Measurements from ENCODE around the gene DOK6.

The DOK6 gene

GRCh38 chr18:69784815-69785214, 384.1 kb downstream of the DOK6 start:
- no peak for TF ChIP-seq POLR2AphosphoS5 (IDR thresholded peaks at IDR 0.05; ENCODE audit: borderline replicate concordance, low read depth, low read length)
- H3K9me3 ChIP-seq (ENCODE audit: low read depth, low read length): no peaks in the 10 kb centered on the region
- no peak for DNase-seq (ENCODE audit: low read depth, low spot score)
- no peak overlapping the region for H3K27ac ChIP-seq
- H3K4me3 ChIP-seq: no peak overlapping the region
- H3K36me3 ChIP-seq (ENCODE audit: insufficient read depth, low read length): no peaks in the 10 kb centered on the region
- H3K9ac ChIP-seq (ENCODE audit: insufficient read length): no peak overlapping the region

- Histone ChIP-seq H3K27ac (no peak overlapping the region), H3K4me3 (no peak overlapping the region), H3K36me3 (ENCODE audit: insufficient read depth, low read length) (no peaks in the 10 kb centered on the region), H3K9me3 (ENCODE audit: low read depth, low read length) (no peaks in the 10 kb centered on the region), H3K9ac (ENCODE audit: insufficient read length) (no peak overlapping the region)
- no peak for DNase-seq (ENCODE audit: low read depth, low spot score)
- TF ChIP-seq EZH2 (IDR thresholded peaks at IDR 0.05): no peak
- TF ChIP-seq POLR2AphosphoS5 (IDR thresholded peaks at IDR 0.05; ENCODE audit: borderline replicate concordance, low read depth, low read length): no peak
- no peak for TF ChIP-seq FOXP2 (optimal IDR thresholded peaks at IDR 0.05; ENCODE audit: control extremely low read depth, extremely low read length, insufficient read depth)
Observed at GRCh38 chr18:69785466-69785865, 384.8 kb downstream of the DOK6 start.

GRCh38 chr18:69786427-69786826, 385.7 kb downstream of the DOK6 start:
- Histone ChIP-seq H3K36me3 (ENCODE audit: insufficient read depth, low read length) (no peaks in the 10 kb centered on the region), H3K9ac (ENCODE audit: insufficient read length) (no peak overlapping the region), H3K4me3 (no peak overlapping the region), H3K9me3 (ENCODE audit: low read depth, low read length) (no peaks in the 10 kb centered on the region), H3K27ac (no peak overlapping the region)
- TF ChIP-seq FOXP2 (optimal IDR thresholded peaks at IDR 0.05; ENCODE audit: control extremely low read depth, extremely low read length, insufficient read depth): no peak
- no peak for TF ChIP-seq EZH2 (IDR thresholded peaks at IDR 0.05)
- no peak for TF ChIP-seq POLR2AphosphoS5 (IDR thresholded peaks at IDR 0.05; ENCODE audit: borderline replicate concordance, low read depth, low read length)
- no peak for DNase-seq (ENCODE audit: low read depth, low spot score)

GRCh38 chr18:69787825-69788547, 387.3 kb downstream of the DOK6 start:
- no peak overlapping the region for H3K27ac ChIP-seq
- no peaks in the 10 kb centered on the region for H3K9me3 ChIP-seq (ENCODE audit: low read depth, low read length)
- H3K9ac ChIP-seq (ENCODE audit: insufficient read length): no peak overlapping the region
- H3K36me3 ChIP-seq (ENCODE audit: insufficient read depth, low read length): no peaks in the 10 kb centered on the region
- H3K4me3 ChIP-seq: no peak overlapping the region
- no peak for DNase-seq (ENCODE audit: low read depth, low spot score)
- TF ChIP-seq POLR2AphosphoS5 (IDR thresholded peaks at IDR 0.05; ENCODE audit: borderline replicate concordance, low read depth, low read length) (no peak), FOXP2 (optimal IDR thresholded peaks at IDR 0.05; ENCODE audit: control extremely low read depth, extremely low read length, insufficient read depth) (no peak), EZH2 (IDR thresholded peaks at IDR 0.05) (no peak)

GRCh38 chr18:69789794-69790193, 389.1 kb downstream of the DOK6 start:
- H3K27ac ChIP-seq: no peak overlapping the region
- no peak for DNase-seq (ENCODE audit: low read depth, low spot score)
- H3K36me3 ChIP-seq (ENCODE audit: insufficient read depth, low read length): no peaks in the 10 kb centered on the region
- H3K4me3 ChIP-seq: no peak overlapping the region
- TF ChIP-seq FOXP2 (optimal IDR thresholded peaks at IDR 0.05; ENCODE audit: control extremely low read depth, extremely low read length, insufficient read depth) (no peak), EZH2 (IDR thresholded peaks at IDR 0.05) (no peak)
- no peak overlapping the region for H3K9ac ChIP-seq (ENCODE audit: insufficient read length)
- no peaks in the 10 kb centered on the region for H3K9me3 ChIP-seq (ENCODE audit: low read depth, low read length)

GRCh38 chr18:69790649-69791048, 390.0 kb downstream of the DOK6 start:
- no peak overlapping the region for H3K27ac ChIP-seq
- TF ChIP-seq EZH2 (IDR thresholded peaks at IDR 0.05): no peak
- TF ChIP-seq POLR2AphosphoS5 (IDR thresholded peaks at IDR 0.05; ENCODE audit: borderline replicate concordance, low read depth, low read length): no peak
- TF ChIP-seq FOXP2 (optimal IDR thresholded peaks at IDR 0.05; ENCODE audit: control extremely low read depth, extremely low read length, insufficient read depth): no peak

GRCh38 chr18:69795791-69796190, 395.1 kb downstream of the DOK6 start:
- TF ChIP-seq POLR2AphosphoS5 (IDR thresholded peaks at IDR 0.05; ENCODE audit: borderline replicate concordance, low read depth, low read length) (no peak), EZH2 (IDR thresholded peaks at IDR 0.05) (no peak), FOXP2 (optimal IDR thresholded peaks at IDR 0.05; ENCODE audit: control extremely low read depth, extremely low read length, insufficient read depth) (no peak)

More at GRCh38 chr18:69790649-69791048, 390.0 kb downstream of the DOK6 start:
- Histone ChIP-seq H3K9ac (ENCODE audit: insufficient read length) (no peak overlapping the region), H3K4me3 (no peak overlapping the region), H3K9me3 (ENCODE audit: low read depth, low read length) (no peaks in the 10 kb centered on the region), H3K36me3 (ENCODE audit: insufficient read depth, low read length) (no peaks in the 10 kb centered on the region)
- DNase-seq (ENCODE audit: low read depth, low spot score): no peak

GRCh38 chr18:69804776-69805501, 404.3 kb downstream of the DOK6 start:
- TF ChIP-seq POLR2AphosphoS5 (IDR thresholded peaks at IDR 0.05; ENCODE audit: borderline replicate concordance, low read depth, low read length) (no peak), EZH2 (IDR thresholded peaks at IDR 0.05) (no peak), FOXP2 (optimal IDR thresholded peaks at IDR 0.05; ENCODE audit: control extremely low read depth, extremely low read length, insufficient read depth) (no peak)
- H3K9ac ChIP-seq (ENCODE audit: insufficient read length): no peak overlapping the region
- H3K27ac ChIP-seq: no peak overlapping the region
- H3K36me3 ChIP-seq (ENCODE audit: insufficient read depth, low read length): no peaks in the 10 kb centered on the region
- DNase-seq (ENCODE audit: low read depth, low spot score): no peak
- H3K4me3 ChIP-seq: no peak overlapping the region
- no peaks in the 10 kb centered on the region for H3K9me3 ChIP-seq (ENCODE audit: low read depth, low read length)

More at GRCh38 chr18:69795791-69796190, 395.1 kb downstream of the DOK6 start:
- H3K9ac ChIP-seq (ENCODE audit: insufficient read length): no peak overlapping the region
- no peaks in the 10 kb centered on the region for H3K36me3 ChIP-seq (ENCODE audit: insufficient read depth, low read length)
- no peaks in the 10 kb centered on the region for H3K9me3 ChIP-seq (ENCODE audit: low read depth, low read length)
- DNase-seq (ENCODE audit: low read depth, low spot score): no peak
- no peak overlapping the region for H3K4me3 ChIP-seq
- no peak overlapping the region for H3K27ac ChIP-seq
